NCI-H2107 treated with DMSO at 0.1 percent for 48 hours (cell line): Measurements from ENCODE around the gene VWA5B1.

Source experiments
- DNase-seq: peaks from one replicate; lab custom pipeline; 2025; ENCODE audit not compliant: unreplicated experiment; lab: John Stamatoyannopoulos, UW

VWA5B1 gene

DNA sequence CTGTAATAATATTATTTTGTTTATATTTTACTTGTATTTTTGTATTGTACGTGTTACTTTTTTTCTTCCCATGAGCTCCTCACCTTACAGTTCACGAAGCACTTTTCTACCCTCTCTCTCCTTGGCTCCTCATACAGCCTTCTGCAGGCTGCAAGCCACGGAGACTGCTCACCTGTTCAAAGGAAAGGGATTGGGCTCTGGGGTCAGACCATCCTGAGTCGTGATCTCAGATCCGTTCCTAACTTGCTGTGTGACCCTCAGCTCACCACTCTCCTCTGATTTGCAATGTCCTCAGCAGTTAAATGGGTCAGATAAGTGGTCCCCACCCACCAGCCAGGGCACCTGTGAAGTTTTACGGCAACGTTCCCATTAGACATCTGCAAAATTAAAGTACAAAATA is 54.1 kb downstream of the VWA5B1 start:
- DNase-seq, result no peak

DNA sequence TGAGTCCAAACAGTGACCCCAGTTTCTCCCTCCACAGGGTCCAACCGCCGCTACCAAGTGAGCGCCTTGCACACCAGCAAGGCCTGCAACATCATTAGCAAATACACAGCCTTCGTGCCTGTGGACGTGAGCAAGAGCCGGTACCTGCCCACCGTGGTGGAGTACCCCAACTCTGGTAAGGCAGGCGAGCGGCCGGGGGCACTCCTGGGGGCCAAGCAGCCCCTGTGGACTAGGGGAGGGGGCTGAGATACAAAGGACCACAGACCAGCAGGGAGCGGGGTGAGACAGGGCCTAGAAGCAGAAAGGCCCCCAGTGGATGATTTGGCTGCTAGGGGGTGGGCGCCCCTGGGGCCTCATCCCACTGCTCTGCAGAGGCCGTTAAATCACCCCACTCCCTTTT is 54.7 kb downstream of the VWA5B1 start:
- DNase-seq, result no peak

DNA sequence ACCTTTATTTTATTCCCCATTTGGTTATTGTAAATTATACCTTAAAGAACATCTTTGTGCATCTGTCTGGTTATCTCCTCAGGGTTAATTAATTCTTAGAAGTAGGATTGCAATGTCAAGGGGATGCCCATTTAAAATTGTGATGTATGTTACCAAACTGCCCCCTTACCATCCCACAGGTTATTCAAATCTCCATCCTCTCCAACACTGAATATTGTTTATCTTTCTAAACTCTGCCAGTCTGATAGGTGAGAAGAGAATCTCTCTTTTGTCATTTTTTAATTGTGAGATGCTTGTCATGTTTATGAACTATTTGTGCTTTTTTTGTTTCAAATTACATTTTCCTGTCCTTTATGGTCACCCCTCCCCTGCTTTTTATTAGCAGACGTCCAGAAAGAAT is 55.8 kb downstream of the VWA5B1 start:
- DNase-seq, result no peak

DNA sequence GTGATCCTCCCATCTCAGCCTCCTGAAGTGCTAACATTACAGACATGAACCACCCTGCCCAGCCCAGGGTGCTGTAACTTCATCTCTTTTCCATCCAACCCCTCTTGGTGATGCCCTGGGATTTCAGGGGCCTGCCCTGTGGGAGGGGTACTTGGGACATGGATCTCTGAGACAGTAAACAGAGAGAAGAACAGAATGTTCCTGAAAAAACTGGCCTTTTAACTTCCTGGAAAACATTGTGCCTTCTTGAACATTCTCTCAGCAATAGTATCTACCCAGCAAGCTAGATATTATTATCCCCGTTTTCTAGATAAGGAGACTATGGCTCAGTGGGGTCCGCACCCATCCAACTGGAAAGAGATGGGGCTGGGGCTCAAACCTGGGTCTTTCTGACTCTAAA is 57.0 kb downstream of the VWA5B1 start:
- DNase-seq, result no peak

DNA sequence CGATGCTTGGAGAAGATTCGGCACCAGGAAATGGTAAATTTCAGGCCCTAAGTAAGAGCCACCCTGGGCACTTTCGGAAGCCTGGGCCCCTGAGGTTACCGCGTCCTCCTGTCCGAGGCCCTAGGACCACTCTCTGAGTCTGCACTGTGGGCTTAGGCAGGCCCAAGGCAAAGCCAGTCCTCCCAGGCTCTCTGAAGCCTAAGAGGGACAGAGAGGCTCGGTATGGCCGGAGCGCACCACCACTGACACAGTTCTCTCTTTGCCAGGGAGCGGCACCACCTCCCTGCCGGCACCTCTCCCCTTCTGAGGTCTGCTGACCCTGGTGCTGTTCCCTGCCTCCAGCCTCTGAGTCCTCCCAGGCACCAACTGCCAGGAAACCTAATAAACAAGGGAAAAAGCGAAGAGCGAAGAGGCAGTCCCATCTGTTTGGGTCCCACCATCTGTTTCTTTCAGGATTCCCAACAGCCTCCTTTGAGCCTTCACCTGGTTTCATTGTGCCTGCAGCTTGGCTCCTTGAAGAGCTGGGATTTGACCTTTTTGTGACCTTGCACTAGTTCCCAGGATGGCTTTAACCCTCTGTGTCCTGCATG is 57.7 kb downstream of the VWA5B1 start:
- DNase-seq, result no peak

DNA sequence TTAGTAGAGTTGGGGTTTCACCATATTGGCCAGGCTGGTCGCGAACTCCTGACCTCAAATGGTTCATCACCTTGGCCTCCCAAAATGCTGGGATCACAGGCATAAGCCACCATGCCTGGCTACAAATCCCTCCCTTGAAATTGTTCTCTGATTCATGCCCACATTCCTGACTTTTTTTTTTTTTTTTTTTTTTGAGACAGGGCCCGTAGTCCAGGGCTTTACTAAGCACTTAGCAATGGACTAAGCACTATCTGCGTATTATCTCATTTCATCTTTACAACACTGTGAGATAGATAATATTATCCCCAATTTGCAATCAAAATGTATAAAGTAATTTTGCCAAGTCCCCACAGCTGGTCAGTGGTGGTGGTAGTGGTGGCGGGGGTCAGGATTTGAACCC is 58.9 kb downstream of the VWA5B1 start:
- no peak for DNase-seq

DNA sequence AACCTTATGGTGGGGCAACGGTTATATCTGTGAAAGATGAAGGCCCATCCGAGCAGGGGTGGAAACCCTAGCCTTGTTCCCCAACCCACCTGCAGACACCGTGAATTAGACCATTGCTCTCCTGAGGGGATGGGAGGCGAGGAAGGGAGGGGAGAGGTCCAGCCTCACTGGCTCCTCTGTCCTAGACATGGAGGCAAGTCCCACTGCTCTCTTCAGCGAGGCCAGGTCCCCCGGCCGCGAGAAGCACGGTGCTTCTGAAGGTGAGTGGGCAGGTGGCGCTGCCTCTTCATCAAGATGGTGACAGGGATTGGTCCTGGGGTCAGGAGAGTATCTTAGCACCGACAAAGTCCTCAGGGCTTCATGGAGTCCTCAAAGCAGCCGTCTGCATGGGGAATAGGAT is 59.3 kb downstream of the VWA5B1 start:
- DNase-seq, result no peak

DNA sequence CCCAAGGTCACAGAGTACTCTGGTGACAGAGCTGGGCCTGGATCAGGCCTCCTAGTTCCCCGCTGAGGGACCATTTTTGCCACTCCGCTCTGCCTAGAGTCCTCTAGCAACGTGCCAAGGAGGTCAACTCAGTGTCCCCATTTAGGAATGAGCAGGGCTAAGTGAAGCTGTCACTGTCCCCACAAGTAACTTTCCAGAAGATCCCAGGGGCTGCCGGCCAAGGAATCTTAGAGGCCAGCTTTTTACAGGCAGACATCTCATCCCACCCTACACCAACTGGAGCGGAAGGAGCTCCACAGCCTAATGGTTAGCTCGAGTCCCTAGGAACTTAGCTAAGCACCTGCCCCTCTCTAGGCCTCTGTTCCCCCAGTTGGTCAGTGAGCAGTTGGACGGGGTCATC is 59.7 kb downstream of the VWA5B1 start:
- no peak for DNase-seq

DNA sequence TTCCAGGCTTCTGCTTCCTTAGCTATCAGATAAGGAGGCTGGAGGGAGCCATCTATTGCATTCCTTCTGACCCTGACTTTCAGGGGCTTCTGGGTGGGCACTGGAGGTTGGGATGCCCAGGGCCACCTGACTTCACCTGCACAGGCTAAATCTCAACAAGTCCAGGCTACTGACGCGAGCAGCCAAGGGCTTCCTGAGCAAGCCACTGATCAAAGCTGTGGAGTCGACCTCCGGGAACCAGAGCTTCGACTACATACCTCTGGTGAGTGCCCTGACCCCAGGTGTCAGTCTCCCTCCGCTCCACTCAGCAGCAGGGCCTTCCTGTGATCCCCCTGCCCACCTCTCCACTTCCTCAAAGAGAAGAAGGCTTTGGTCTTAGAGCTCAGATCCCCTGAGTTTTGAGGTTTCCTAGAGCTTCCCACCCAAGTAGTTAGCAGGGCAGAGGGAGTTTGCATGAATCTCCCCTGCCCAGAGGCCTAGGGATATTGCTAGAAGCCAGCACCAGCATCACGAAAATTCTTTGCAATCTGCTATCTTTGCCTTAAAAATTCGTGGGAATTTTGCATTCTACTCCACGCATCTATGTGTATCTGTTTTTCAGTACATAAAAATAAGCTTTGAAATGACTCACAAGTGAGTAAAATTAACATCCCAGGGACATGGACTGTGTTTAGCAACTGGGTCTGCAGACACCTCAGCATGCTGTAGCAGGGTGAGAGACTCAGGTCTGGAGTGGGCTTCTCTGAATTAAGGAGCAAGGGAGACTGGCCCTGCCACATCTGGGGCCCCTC is 61.4 kb downstream of the VWA5B1 start:
- no peak for DNase-seq

DNA sequence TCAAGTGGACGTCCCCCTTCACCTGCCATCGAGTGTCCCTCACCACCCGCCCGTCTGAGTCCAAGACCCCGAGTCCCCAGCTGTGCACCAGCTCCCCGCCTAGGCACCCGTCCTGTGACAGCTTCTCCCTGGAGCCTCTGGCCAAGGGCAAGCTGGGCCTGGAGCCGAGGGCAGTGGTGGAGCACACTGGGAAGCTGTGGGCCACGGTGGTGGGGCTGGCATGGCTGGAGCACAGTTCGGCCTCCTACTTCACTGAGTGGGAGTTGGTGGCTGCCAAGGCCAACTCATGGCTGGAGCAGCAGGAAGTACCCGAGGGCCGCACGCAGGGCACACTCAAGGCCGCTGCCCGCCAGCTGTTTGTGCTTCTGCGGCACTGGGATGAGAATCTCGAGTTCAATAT is 63.2 kb downstream of the VWA5B1 start:
- no peak for DNase-seq

DNA sequence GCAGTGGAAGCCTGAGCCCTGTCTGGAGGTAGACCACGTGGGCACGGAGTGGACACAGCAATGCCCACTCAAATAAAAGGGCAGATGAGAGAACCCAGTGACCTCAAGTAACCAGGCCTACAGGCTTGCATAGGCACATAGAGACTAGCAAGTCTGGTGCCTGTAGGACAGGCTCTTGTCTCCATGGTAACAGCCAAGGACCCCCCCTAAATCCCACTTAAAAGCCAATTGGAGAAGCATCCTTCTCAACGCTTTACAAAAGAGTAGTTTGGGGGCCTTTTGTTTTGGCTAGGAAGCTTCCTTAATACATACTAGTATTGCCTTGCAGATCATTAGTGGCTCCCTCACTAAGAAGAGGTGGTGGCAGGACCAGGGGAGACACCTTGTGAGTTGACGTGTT is 63.9 kb downstream of the VWA5B1 start:
- no peak for DNase-seq

DNA sequence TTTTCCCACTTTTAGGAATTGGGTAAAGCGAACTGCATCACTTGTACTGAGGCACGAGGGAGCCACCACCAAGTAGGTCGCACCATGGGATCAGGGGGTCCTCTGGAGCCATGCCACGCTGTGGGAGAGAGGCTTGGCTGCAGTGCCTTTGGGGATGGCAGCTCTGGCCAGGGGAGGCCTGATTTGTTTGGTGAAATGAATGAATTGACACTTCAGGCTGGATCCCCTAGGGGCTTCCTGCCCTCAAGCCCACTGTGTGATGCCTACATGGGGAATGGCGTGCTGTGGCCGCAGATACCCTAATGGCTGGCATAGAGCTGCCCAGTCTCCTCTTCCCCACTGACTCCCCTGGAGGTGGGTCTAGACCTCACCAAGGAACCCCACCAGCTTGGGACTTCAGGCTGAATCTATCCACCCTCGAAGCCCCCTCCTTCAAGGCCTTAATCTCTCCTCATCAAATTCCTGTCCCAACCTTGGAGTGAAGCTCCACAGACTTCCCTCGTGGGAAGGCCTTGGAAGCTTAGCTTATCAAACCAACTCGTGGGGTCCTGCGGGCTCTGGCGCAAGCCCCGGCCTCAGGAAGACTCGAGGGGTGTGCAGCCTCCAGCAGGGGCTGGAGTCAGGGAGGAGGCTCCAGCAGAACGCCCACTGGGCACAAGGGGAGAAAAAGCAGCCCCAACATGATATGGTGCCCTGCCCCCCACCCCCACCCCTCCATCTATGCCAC is 64.6 kb downstream of the VWA5B1 start:
- no peak for DNase-seq

DNA sequence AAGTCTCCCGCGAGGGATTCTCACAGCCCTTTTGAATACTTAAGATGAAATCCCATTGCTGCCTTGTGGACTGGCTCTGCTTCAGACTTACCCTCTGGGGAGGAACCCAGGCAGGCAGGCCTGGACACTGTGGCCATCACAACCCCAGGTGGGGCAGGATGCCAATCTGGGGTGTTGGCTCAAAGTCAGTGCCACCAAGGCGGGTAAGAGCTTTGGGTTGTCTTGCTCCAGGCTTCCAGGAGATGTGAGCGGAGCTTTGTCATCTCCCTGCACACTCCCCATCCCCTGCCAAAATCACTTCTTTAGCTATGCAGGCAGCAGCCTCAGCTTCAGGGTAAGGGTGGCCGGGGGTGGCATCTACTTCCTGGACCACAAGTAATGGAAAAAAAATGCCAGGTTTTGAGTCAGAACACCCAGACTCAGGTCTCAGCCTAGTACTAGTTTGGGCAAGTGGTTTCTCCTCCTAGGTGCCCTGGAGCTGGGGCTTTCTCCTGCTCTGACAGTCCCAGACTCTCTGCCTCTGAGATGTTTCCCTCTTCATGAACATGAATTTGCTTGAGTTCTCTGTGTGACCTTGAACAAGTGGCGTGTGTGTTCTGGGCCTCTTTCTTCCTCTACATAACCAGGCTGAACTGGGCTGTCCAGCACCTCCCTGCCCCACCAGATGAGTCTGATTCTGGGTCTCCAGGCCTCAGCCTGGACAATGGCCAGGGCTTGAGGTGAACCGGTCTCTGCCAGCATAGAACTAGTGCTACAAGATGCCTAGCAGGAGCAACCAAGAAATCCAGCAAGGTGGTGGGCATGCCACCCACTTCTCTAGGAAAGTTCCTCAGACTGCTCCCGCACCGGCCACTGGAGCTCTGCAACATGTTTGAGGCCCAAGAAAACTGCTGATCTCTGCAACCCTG is 65.4 kb downstream of the VWA5B1 start:
- DNase-seq, result no peak

DNA sequence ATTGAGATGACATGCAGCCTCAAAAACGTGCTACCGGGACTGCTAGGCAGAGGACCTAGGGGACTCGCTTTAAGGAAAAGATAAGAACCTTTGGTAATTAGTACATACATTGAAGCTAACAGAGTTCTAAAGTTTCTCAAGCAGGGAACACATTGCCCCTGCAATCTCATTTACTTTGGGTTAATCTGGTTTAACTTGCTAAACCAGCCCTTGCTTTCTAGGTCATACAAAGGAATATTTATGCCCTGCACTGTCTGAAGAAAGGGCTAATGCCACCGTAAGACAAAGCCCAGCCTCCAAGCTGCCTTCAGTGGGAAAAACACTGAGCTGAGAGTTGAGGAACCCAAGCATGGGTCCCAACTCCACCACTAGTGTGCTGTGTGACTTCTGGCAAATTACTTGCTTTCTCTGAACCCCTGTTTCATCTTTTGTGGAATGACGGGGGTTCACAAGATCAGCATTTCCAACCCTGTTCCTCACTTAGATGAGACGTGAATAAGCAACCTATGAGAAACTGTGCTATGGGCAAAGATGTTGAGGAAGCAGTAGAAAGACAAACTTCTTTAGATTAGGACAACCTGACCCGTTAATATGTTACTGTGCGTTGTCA is 66.3 kb downstream of the VWA5B1 start:
- DNase-seq, result no peak

DNA sequence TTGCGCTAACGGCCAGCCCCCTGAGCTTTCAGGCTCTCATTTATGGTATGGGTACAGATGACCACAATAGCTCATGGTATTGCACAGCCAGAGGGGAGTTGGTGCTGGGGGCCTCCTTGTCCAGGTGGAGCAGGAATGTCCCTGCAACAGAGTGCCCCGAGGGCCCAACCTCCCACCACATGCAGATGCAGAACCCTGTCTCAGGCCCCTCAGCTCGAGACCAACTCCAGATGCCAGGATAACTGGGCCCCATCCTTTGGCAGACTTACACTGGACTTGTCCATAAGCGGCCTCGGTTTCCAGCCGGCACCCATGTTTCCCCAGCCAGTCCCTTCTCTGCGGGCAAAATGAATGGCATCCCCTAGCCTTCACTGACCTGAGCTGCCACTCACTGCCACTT is 67.1 kb downstream of the VWA5B1 start:
- no peak for DNase-seq

DNA sequence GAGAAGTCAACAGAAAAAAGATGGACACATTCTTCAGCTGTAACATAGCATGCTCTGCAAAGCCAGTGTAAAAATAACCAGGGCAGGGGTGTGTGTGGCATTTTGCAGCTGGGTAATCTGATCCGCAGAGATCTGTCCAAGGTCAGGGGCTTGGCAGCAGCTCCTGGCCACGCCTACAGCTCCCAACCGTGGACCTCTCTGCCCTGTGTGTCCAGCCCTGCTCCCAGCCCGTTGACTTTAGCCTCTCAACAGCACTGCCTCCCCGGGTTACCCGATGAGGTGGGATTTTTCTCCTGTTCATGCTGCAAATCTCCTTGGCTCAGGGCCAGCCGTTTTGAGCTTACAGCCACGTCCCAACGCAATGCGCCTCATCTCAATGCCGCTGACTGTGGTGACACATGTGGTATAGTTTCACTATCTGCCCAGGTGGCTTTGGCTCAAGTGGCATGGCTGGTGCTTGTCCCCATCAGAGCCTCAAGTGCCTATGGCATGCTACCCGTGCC is 68.1 kb downstream of the VWA5B1 start:
- DNase-seq, result no peak

DNA sequence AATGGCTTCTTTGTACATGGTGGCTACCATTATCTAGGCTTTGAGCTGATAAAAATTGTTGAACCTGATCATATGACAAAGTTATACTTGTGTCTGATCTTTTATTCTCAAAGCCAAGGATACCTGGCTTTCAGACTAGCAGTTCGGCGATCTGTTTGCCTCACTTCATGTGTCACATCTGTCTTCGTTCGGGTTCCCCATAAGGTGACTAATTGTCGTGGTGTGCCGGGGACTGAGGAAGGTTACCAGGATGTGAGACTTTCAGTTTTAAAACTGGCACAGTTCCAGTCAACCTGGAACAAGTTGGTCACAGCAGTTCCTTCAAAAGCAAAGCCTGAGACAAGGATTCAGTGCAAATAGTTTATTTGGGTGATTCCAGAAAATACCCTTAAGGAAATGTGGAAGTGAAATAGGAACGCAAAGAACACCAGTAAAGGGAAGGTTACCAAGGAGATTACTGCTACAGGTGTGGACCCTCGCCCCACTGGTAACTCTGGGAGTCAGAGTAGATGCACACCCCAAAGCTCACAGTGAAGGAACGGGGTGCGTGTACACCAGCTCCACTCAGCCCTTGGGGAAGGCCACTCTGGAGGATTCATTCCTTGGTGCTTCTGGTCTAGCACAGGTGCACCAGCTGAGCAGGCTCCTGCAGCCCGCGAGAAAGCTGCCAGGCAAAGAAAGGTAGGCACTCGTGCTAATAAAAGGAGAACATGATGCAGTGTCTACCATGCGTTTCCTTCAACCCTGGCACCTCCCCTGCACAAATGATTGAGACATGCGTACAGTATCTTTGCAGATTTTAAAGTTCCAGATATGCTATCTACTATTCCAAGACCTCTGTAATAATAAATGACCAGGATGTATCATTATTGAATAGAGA is 69.0 kb downstream of the VWA5B1 start:
- DNase-seq, result no peak

DNA sequence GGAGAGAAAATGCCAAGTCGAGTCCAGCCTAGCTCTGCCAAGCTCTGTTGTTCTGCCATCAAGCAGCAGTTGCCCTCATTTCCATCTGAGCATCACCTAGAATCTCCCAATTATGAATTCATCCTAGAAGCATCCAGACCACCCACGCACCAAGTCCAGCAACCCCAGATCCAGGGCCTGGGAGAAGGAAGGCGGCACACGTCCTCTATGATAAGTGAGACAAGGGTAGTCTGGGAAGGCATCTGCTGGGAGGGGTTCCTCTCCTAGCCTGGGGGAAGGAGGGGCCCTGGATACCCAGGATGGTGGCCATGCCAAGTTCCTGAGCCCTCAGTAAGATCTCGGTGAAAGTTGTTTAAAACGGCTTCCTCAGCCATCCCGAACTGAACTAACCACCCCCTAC is 70.7 kb downstream of the VWA5B1 start:
- DNase-seq, result no peak

DNA sequence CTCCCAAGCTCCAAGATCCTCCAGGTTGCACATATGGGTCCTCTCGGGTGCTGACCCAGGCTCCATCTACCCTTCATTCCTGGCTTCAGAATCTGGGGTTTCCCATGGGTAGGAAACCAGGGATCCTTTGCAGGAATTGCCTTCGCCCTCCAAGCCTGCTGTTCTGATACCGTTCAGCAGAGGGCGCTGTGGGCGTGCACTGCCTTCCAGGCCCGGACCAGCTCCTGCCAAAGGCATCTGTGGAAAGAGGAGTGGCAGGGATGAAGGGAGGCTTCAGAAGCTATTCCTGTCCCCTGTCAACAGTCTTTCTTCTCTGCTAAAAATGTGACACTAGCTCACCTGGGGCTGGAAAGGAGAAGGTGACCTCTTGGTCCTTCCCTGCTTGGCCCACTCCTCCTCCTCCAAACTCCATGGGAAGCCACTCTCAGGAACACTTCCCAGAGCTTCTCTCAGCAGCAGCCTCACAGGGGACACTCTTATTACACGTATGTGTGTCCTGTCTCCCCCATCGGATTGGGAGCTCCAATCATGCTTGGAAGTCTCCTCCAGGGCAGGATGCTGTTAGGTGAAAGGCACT is 71.2 kb downstream of the VWA5B1 start:
- no peak for DNase-seq
